Measurements from ENCODE around the gene PRSS27. TPM values are rescaled to one million over a fixed set of nuclear protein-coding genes. Genes with fewer than 3 reads are reported as not detected.

The PRSS27 gene
- total RNA-seq, 1 donor from 2014 or later, result 0.90 TPM

GRCh38 chr16:2711370-2712062 lies 8.5 kb downstream of the PRSS27 start:
- no peak overlapping the region for H3K27ac Mint-ChIP-seq (ENCODE audit: unreplicated experiment)
- no peak for DNase-seq (ENCODE audit: low spot score)

GRCh38 chr16:2710711-2711231 lies 9.3 kb downstream of the PRSS27 start:
- Mint-ChIP-seq H3K27me3 (ENCODE audit: unreplicated experiment) (peaks cover 4% of the 10 kb centered on the region), H3K27ac (ENCODE audit: unreplicated experiment) (no peak overlapping the region), H3K4me1 (ENCODE audit: unreplicated experiment) (no peaks in the 10 kb centered on the region), H3K36me3 (ENCODE audit: low read depth, unreplicated experiment) (peaks cover 10% of the 10 kb centered on the region), H3K4me3 (ENCODE audit: unreplicated experiment) (peak overlapping the region; percentile 71), H3K9me3 (ENCODE audit: unreplicated experiment) (no peaks in the 10 kb centered on the region)
- DNase-seq (ENCODE audit: low spot score), result no peak
- TF ChIP-seq CTCF (IDR thresholded peaks at IDR 0.05; ENCODE audit: unreplicated experiment), result no peak

More at GRCh38 chr16:2711370-2712062, 8.5 kb downstream of the PRSS27 start:
- peaks cover 4% of the 10 kb centered on the region for H3K27me3 Mint-ChIP-seq (ENCODE audit: unreplicated experiment)
- H3K4me3 Mint-ChIP-seq (ENCODE audit: unreplicated experiment), result no peak overlapping the region
- TF ChIP-seq CTCF (IDR thresholded peaks at IDR 0.05; ENCODE audit: unreplicated experiment), result no peak
- no peaks in the 10 kb centered on the region for H3K4me1 Mint-ChIP-seq (ENCODE audit: unreplicated experiment)
- no peaks in the 10 kb centered on the region for H3K9me3 Mint-ChIP-seq (ENCODE audit: unreplicated experiment)
- peaks cover 10% of the 10 kb centered on the region for H3K36me3 Mint-ChIP-seq (ENCODE audit: low read depth, unreplicated experiment)

GRCh38 chr16:2710021-2710710 lies 9.9 kb downstream of the PRSS27 start:
- H3K4me1 Mint-ChIP-seq (ENCODE audit: unreplicated experiment), result no peaks in the 10 kb centered on the region
- H3K4me3 Mint-ChIP-seq (ENCODE audit: unreplicated experiment), result peak overlapping the region; percentile 71
- H3K36me3 Mint-ChIP-seq (ENCODE audit: low read depth, unreplicated experiment), result peaks cover 10% of the 10 kb centered on the region
- H3K27ac Mint-ChIP-seq (ENCODE audit: unreplicated experiment), result no peak overlapping the region
- DNase-seq (ENCODE audit: low spot score), result no peak
- no peaks in the 10 kb centered on the region for H3K9me3 Mint-ChIP-seq (ENCODE audit: unreplicated experiment)
- TF ChIP-seq CTCF (IDR thresholded peaks at IDR 0.05; ENCODE audit: unreplicated experiment), result no peak
- peaks cover 4% of the 10 kb centered on the region for H3K27me3 Mint-ChIP-seq (ENCODE audit: unreplicated experiment)

GRCh38 chr16:2709588-2709984 lies 10.4 kb downstream of the PRSS27 start:
- Mint-ChIP-seq H3K4me3 (ENCODE audit: unreplicated experiment) (no peak overlapping the region), H3K27me3 (ENCODE audit: unreplicated experiment) (peaks cover 4% of the 10 kb centered on the region), H3K27ac (ENCODE audit: unreplicated experiment) (no peak overlapping the region), H3K4me1 (ENCODE audit: unreplicated experiment) (no peaks in the 10 kb centered on the region), H3K9me3 (ENCODE audit: unreplicated experiment) (no peaks in the 10 kb centered on the region), H3K36me3 (ENCODE audit: low read depth, unreplicated experiment) (peaks cover 10% of the 10 kb centered on the region)
- DNase-seq (ENCODE audit: low spot score), result no peak
- TF ChIP-seq CTCF (IDR thresholded peaks at IDR 0.05; ENCODE audit: unreplicated experiment), result no peak

All from endothelial cell (in vitro differentiated cells).